Measurements from ENCODE around the gene TBL2.

- TF ChIP-seq POLR2AphosphoS5 (IDR thresholded peaks at IDR 0.05; ENCODE audit: low read depth) (no peak), EZH2phosphoT487 (IDR thresholded peaks at IDR 0.05; ENCODE audit: unreplicated experiment) (no peak), CTCF (conservative IDR thresholded peaks at IDR 0.05; ENCODE audit: low read depth in 2 of 2) (no peak)
Observed at GRCh38 chr7:73519867-73520672, 58.3 kb downstream of the TBL2 start.
